HG02642 (cell line): Measurements from ENCODE around the gene SRD5A1.

Experiments used
- ATAC-seq: cut with Tn5 transposase; IDR thresholded peaks from one replicate; pipeline ENCODE4 v1.9.1; 2021; ENCODE audit warnings: mild to moderate bottlenecking; ENCODE audit not compliant: unreplicated experiment, poor library complexity

Gene SRD5A1

GRCh38 chr5:6632888-6633468, at the start of gene SRD5A1, which contains the start of gene NSUN2:
TSS of gene SRD5A1 (plus strand) at chr5:6633440. CDS start at chr5:6633577, 137 bp downstream.
TSS of gene NSUN2 (minus strand) at chr5:6633044. CDS start at chr5:6632979, 65 bp downstream.
- ATAC-seq, result peak; percentile 92

- ATAC-seq, result no peak
Measured at GRCh38 chr5:6584101-6584645, 49.1 kb upstream of the SRD5A1 start.

GRCh38 chr5:6584727-6585126, 48.5 kb upstream of the SRD5A1 start:
- ATAC-seq, result no peak

GRCh38 chr5:6585168-6585567, 48.1 kb upstream of the SRD5A1 start:
- no peak for ATAC-seq

GRCh38 chr5:6585939-6586646, 47.1 kb upstream of the SRD5A1 start:
- ATAC-seq, result no peak

GRCh38 chr5:6586647-6587042, 46.6 kb upstream of the SRD5A1 start:
- no peak for ATAC-seq

GRCh38 chr5:6587171-6587570, 46.1 kb upstream of the SRD5A1 start:
- ATAC-seq, result no peak

- no peak for ATAC-seq
Measured at GRCh38 chr5:6590581-6590980, 42.7 kb upstream of the SRD5A1 start.

- ATAC-seq, result no peak
Measured at GRCh38 chr5:6591671-6592288, 41.5 kb upstream of the SRD5A1 start.

GRCh38 chr5:6592601-6593000, 40.6 kb upstream of the SRD5A1 start:
- ATAC-seq, result no peak

- ATAC-seq, result no peak
Measured at GRCh38 chr5:6593148-6594016, 39.9 kb upstream of the SRD5A1 start.

- ATAC-seq, result no peak
Measured at GRCh38 chr5:6594066-6594465, 39.2 kb upstream of the SRD5A1 start.

- ATAC-seq, result no peak
Measured at GRCh38 chr5:6595405-6595804, 37.8 kb upstream of the SRD5A1 start.

GRCh38 chr5:6596388-6596787, 36.9 kb upstream of the SRD5A1 start:
- ATAC-seq, result no peak

GRCh38 chr5:6597557-6597956, 35.7 kb upstream of the SRD5A1 start:
- ATAC-seq, result no peak

GRCh38 chr5:6598351-6598900, 34.8 kb upstream of the SRD5A1 start:
- ATAC-seq, result no peak

GRCh38 chr5:6599739-6600138, 33.5 kb upstream of the SRD5A1 start:
- ATAC-seq, result no peak

GRCh38 chr5:6601271-6601670, 32.0 kb upstream of the SRD5A1 start:
- no peak for ATAC-seq

- ATAC-seq, result no peak
Measured at GRCh38 chr5:6601816-6602215, 31.4 kb upstream of the SRD5A1 start.

GRCh38 chr5:6602441-6602840, 30.8 kb upstream of the SRD5A1 start:
- ATAC-seq, result no peak
